Pancreas (tissue), 10 donors: ENCODE measurements around the gene RNF227. TPM values are rescaled to one million over a fixed set of nuclear protein-coding genes. Genes with fewer than 3 reads are reported as not detected.
A peak's percentile ranks its signal among the peaks of the same experiment; 100 is the strongest.

Source experiments
- ATAC-seq, 4 donors: fragments of 200-7000 bp; cut with Tn5 transposase; one replicate each; pipeline versions ENCODE4 v1.8.0 to v1.9.1; 2020; ENCODE audit warnings: mild to moderate bottlenecking in 4 of 4, moderate library complexity in 4 of 4
- DNase-seq, 6 donors: peaks; one replicate each; pipeline ENCODE4 v3.0.0-alpha.2; 2020
- FAIRE-seq: peaks from 2 replicates; lab custom pipeline; 2012; peaks lifted over from hg19 to GRCh38; lab: Jason Lieb, UNC
- H3K27ac ChIP-seq, 4 donors: fragments of 200-600 bp; sonication (generic); 1 replicate in 3 of 4; 2 replicates in 1 of 4; pipeline versions ENCODE4 v1.5.0 to v1.8.0; 2020
- H3K27me3 ChIP-seq, 4 donors: fragments of 200-600 bp; one replicate each; pipeline ENCODE4 v1.8.0; 2021
- H3K36me3 ChIP-seq, 3 donors: fragments of 200-600 bp; sonication (generic) in 1 of 3; one replicate each; pipeline versions ENCODE4 v1.5.0 to v1.8.0; 2020 to 2021
- H3K4me1 ChIP-seq, 3 donors: fragments of 200-600 bp; one replicate each; pipeline ENCODE4 v1.8.0; 2021
- H3K4me3 ChIP-seq, 4 donors: fragments of 200-600 bp; sonication (generic) in 2 of 4; one replicate each; pipeline versions ENCODE4 v1.5.0 to v1.8.0; 2020 to 2021
- H3K9me3 ChIP-seq, 4 donors: fragments of 200-600 bp; one replicate each; pipeline ENCODE4 v1.8.0; 2021
- CTCF ChIP-seq, 4 donors: fragments of 200-600 bp; sonication (generic) in 3 of 4; IDR thresholded peaks; one replicate each; pipeline versions ENCODE4 v1.5.0 to v1.8.0; 2021; ENCODE audit warnings: antibody characterized with exemption in 4 of 4
- WGBS, 2 donors: extraction: QIAGEN DNeasy Blood & Tissue Kit; methylation state at CpG; one replicate each; pipeline ENCODE4 v1.1.7; 2013; 5-methylcytosine and 5-hydroxymethylcytosine counted together
- intact Hi-C, 3 donors: fragments of 100-400 bp; cut with DNase I; formaldehyde crosslinking; loops; one replicate each; pipeline versions ENCODE4 v1.11.1 to v1.14.2; 2022
- polyA plus RNA-seq, 2 donors: library from polyadenylated mRNA; stranded (reverse); fragments of 200-250 nt; gene quantifications; one replicate each; pipeline ENCODE4 v1.2.3, GENCODE V29; 2013
- total RNA-seq, 6 donors: library from RNA; stranded (reverse); fragmentation: NEBNext Ultra II Directional in 4 of 6; extraction: Animal tissue kit (Norgen Biotek cat#: 25700) in 4 of 6; gene quantifications; one replicate each; pipeline versions ENCODE4 v1.2.1 to v1.2.4, GENCODE V29; 2021 to 2023
- donor health status: healthy with polysubstance abuse.
- donor health status: DM: no; HTN: no; CAD: no; lungs with moderate emphysema.
- donor health status: DM: no; HTN: no; CAD: no.
- donor health status: control.
- donor health status: control.
- donor health status: Bipolar disorder and iron deficiency.
- donor health status: DM: yes; HTN: yes; CAD: no.
- donor health status: DM: no; HTN: no; CAD: no.
- donor health status: DM: no; HTN: no; CAD: no.
- donor health status: DM: yes; HTN: yes; CAD: no.

RNF227 gene
- total and polyA plus RNA-seq, 8 donors: 1.2 to 3.0 (median 2.0) TPM

- no peaks in the 10 kb centered on the region for H3K27me3 ChIP-seq
- ATAC-seq: peak in 1 of 4 donors; percentile 16
- H3K36me3 ChIP-seq: peaks cover 0 to 8% (median 0%) of the 10 kb centered on the region in 3 donors
- no peak for FAIRE-seq
- 0 to 4% methylated on average over 22 to 79 of the region's 100 CpGs for WGBS, 2 donors
- H3K4me1 ChIP-seq: peaks cover 22 to 33% (median 24%) of the 10 kb centered on the region in 3 donors
- peak overlapping the region; percentile 77 to 84 (median 82) for H3K4me3 ChIP-seq
- H3K9me3 ChIP-seq: no peaks in the 10 kb centered on the region
- no peak for TF ChIP-seq CTCF (IDR thresholded peaks at IDR 0.05)
- H3K27ac ChIP-seq: peak overlapping the region; percentile 80 to 97 (median 88)
- DNase-seq: peak in 3 of 6 donors; percentile 23 to 73 (median 51)
- intact Hi-C loops: no loop called here
Measured at GRCh38 chr17:7884581-7885366, 31.3 kb downstream of the RNF227 start.

- no peaks in the 10 kb centered on the region for H3K27me3 ChIP-seq
- H3K36me3 ChIP-seq: peaks cover 0 to 8% (median 0%) of the 10 kb centered on the region in 3 donors
- ATAC-seq: no peak
- peaks cover 16 to 24% (median 17%) of the 10 kb centered on the region in 3 donors for H3K4me1 ChIP-seq
- FAIRE-seq: no peak
- intact Hi-C loops: no loop called here
- DNase-seq: no peak
- no peaks in the 10 kb centered on the region for H3K9me3 ChIP-seq
- peak overlapping the region in 2 of 4 donors; percentile 84 for H3K4me3 ChIP-seq
- no peak for TF ChIP-seq CTCF (IDR thresholded peaks at IDR 0.05)
- peak overlapping the region in 3 of 4 donors; percentile 55 to 97 (median 94) for H3K27ac ChIP-seq
- 7% methylated on average over 3 of the region's 3 CpGs for WGBS, 2 donors
Measured at GRCh38 chr17:7883781-7884386, 32.2 kb downstream of the RNF227 start.

- no peaks in the 10 kb centered on the region for H3K27me3 ChIP-seq
- peaks cover 0 to 8% (median 0%) of the 10 kb centered on the region in 3 donors for H3K36me3 ChIP-seq
- intact Hi-C loops: no loop called here
- H3K4me1 ChIP-seq: peaks cover 4 to 14% (median 5%) of the 10 kb centered on the region in 3 donors
- no peak overlapping the region for H3K4me3 ChIP-seq
- FAIRE-seq (no peak), ATAC-seq (no peak), DNase-seq (no peak)
- WGBS, 2 donors: 77 to 80% methylated on average over 3 of the region's 3 CpGs
- peak overlapping the region in 2 of 4 donors; percentile 94 to 97 for H3K27ac ChIP-seq
- TF ChIP-seq CTCF (IDR thresholded peaks at IDR 0.05): no peak
- H3K9me3 ChIP-seq: no peaks in the 10 kb centered on the region
Measured at GRCh38 chr17:7882629-7883028, 33.5 kb downstream of the RNF227 start.

GRCh38 chr17:7882068-7882467, 34.0 kb downstream of the RNF227 start:
- H3K27ac ChIP-seq: no peak overlapping the region
- intact Hi-C loops: no loop called here
- no peak for TF ChIP-seq CTCF (IDR thresholded peaks at IDR 0.05)
- DNase-seq: peak in 1 of 6 donors; percentile 5
- WGBS, 2 donors: 70 to 72% methylated on average over 7 of the region's 7 CpGs
- FAIRE-seq: no peak
- ATAC-seq: no peak
- peaks cover 0 to 8% (median 0%) of the 10 kb centered on the region in 3 donors for H3K36me3 ChIP-seq
- peaks cover 3 to 11% (median 5%) of the 10 kb centered on the region in 3 donors for H3K4me1 ChIP-seq
- H3K9me3 ChIP-seq: no peaks in the 10 kb centered on the region
- H3K4me3 ChIP-seq: no peak overlapping the region
- H3K27me3 ChIP-seq: no peaks in the 10 kb centered on the region
